SH-SY5Y (cell line): ENCODE measurements around the gene BTBD3.

Experiments
- GATA2 ChIP-seq: IDR thresholded peaks from 2 replicates; pipeline ENCODE4 v1.6.1; 2011; ENCODE audit warnings: mild to moderate bottlenecking, low read depth, low read length
- GATA3 ChIP-seq: IDR thresholded peaks from 2 replicates; pipeline ENCODE4 v1.6.1; 2011; ENCODE audit warnings: low read depth, mild to moderate bottlenecking, low read length, moderate library complexity

BTBD3 gene

DNA sequence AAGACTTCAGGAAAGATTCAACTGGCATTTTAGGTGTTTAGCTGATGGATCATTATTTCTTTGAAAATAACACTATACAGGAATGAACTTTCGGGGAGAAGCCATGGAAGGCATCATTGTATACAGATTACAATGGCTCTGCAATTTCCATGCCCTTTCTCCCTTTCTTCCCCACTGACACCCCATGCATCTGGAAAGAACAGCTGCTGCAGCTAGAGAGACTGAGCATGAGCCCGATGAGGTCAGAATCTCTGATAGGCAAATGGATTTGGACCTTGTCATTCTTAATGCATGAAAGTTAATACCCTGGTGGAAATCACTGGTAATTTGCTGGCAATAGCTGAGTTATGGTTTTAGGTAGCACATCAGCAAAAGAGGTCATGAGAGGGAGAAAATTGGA is 54.8 kb downstream of the BTBD3 start:
- no peak for TF ChIP-seq GATA2
- TF ChIP-seq GATA3, result no peak
